SK-N-SH treated with all-trans-retinoic acid at 6 μM for 48 hours (cell line): ENCODE results near the gene PITRM1.

ENCODE experiments used
- BACH2 ChIP-seq: fragments of 250-450 bp; sonication (Bioruptor Pico); IDR thresholded peaks from 2 replicates; pipeline ENCODE4 v1.9.0; 2021; ENCODE audit warnings: mild to moderate bottlenecking, borderline replicate concordance
- GLIS3 ChIP-seq: fragments of 250-450 bp; sonication (Bioruptor Pico); IDR thresholded peaks from 2 replicates; pipeline ENCODE4 v1.5.0; 2020; ENCODE audit warnings: mild to moderate bottlenecking, moderate library complexity
- ISL1 ChIP-seq: fragments of 250-450 bp; sonication (Bioruptor Pico); IDR thresholded peaks from 2 replicates; pipeline ENCODE4 v2.1.2; 2022; ENCODE audit warnings: mild to moderate bottlenecking, moderate library complexity
- PPARA ChIP-seq: fragments of 250-450 bp; sonication (Bioruptor Pico); IDR thresholded peaks from 2 replicates; pipeline ENCODE4 v1.5.0; 2020; ENCODE audit warnings: mild to moderate bottlenecking, borderline replicate concordance
- TCF4 ChIP-seq: fragments of 250-450 bp; sonication (Bioruptor Pico); IDR thresholded peaks from 2 replicates; pipeline ENCODE4 v1.8.0; 2021; ENCODE audit warnings: mild to moderate bottlenecking, moderate library complexity, borderline replicate concordance
- TOX ChIP-seq: fragments of 250-450 bp; sonication (Bioruptor Pico); IDR thresholded peaks from 2 replicates; pipeline ENCODE4 v1.8.0; 2021; ENCODE audit warnings: mild to moderate bottlenecking, moderate library complexity, borderline replicate concordance
- ZC3H10 ChIP-seq: fragments of 250-450 bp; sonication (Bioruptor Pico); IDR thresholded peaks from 2 replicates; pipeline ENCODE4 v1.5.1; 2021; ENCODE audit warnings: mild to moderate bottlenecking, moderate library complexity
- ZFP30 ChIP-seq: fragments of 450-650 bp; formaldehyde crosslinking; IDR thresholded peaks from 2 replicates; pipeline ENCODE4 v1.5.0; 2022; ENCODE audit warnings: mild to moderate bottlenecking, moderate library complexity
- ZNF565 ChIP-seq: fragments of 450-650 bp; formaldehyde crosslinking; conservative IDR thresholded peaks from 2 replicates; pipeline ENCODE4 v1.5.0; 2020; ENCODE audit warnings: low read depth, mild to moderate bottlenecking, moderate library complexity
- TF ChIP-seq, protein P1 (sequence below): fragments of 250-450 bp; sonication (Bioruptor Pico); IDR thresholded peaks from 2 replicates; pipeline ENCODE4 v1.5.1; 2020; ENCODE audit warnings: low read depth, mild to moderate bottlenecking, moderate library complexity
- TF ChIP-seq, protein P2 (sequence below): fragments of 250-450 bp; sonication (Bioruptor Pico); IDR thresholded peaks from 2 replicates; pipeline ENCODE4 v1.5.0; 2020; ENCODE audit warnings: mild to moderate bottlenecking, moderate library complexity
- TF ChIP-seq, protein P3 (sequence below): fragments of 250-450 bp; sonication (Bioruptor Pico); IDR thresholded peaks from 2 replicates; pipeline ENCODE4 v1.8.0; 2020; ENCODE audit warnings: mild to moderate bottlenecking, moderate library complexity, borderline replicate concordance
- TF ChIP-seq, protein P4 (sequence below): fragments of 250-450 bp; sonication (Bioruptor Pico); IDR thresholded peaks from 2 replicates; pipeline ENCODE4 v1.5.1; 2021; ENCODE audit warnings: mild to moderate bottlenecking, moderate library complexity
- TF ChIP-seq, protein P5 (sequence below): fragments of 250-450 bp; sonication (Bioruptor Pico); IDR thresholded peaks from 2 replicates; pipeline ENCODE4 v1.8.0; 2021; ENCODE audit warnings: low read depth, mild to moderate bottlenecking, moderate library complexity, borderline replicate concordance

DNA sequence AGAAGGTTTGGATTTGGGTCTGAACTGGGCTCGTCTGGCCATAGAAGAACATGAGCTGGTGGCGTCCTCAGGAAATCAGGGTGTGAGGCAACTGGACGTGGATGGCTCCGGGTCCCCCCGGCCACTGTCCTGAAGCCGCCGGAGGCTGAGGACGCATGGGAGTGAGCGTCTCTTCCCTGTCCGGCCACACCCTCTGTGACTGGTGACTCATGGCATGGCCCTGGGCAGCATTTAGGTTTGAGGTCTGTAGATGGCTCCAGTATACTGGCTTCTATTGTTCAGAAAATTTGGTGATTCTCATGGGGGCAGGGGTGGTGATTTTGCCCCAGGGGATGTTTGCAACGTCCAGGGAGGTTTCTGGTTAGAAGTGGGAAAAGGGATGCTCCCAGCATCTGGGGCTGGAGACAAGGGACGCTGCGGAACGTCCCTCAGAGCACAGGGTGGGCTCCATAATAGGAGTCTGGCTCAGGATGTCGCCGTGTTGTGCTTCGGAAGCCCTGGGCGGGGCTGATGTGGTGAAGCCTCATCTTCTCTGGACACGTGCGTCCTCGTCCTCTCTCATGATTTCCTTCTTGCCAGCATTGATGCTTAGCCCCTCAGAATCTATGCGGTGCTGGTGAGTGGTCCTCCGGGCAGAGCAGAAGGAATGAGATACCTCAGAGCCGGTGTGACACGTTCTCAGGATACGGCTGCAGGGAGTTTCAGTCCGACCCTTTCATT is 49.9 kb downstream of the PITRM1 start:
- TF ChIP-seq, protein P1, sequence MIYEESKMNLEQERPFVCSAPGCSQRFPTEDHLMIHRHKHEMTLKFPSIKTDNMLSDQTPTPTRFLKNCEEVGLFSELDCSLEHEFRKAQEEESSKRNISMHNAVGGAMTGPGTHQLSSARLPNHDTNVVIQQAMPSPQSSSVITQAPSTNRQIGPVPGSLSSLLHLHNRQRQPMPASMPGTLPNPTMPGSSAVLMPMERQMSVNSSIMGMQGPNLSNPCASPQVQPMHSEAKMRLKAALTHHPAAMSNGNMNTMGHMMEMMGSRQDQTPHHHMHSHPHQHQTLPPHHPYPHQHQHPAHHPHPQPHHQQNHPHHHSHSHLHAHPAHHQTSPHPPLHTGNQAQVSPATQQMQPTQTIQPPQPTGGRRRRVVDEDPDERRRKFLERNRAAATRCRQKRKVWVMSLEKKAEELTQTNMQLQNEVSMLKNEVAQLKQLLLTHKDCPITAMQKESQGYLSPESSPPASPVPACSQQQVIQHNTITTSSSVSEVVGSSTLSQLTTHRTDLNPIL (CRISPR knock-in tag), result no peak
- TF ChIP-seq ZNF565 (CRISPR knock-in tag) (no peak), TOX (CRISPR knock-in tag) (no peak), TCF4 (CRISPR knock-in tag) (no peak), BACH2 (CRISPR knock-in tag) (no peak), ZFP30 (CRISPR knock-in tag) (no peak), GLIS3 (CRISPR knock-in tag) (no peak), ISL1 (no peak), PPARA (CRISPR knock-in tag) (no peak), ZC3H10 (CRISPR knock-in tag) (no peak)
- TF ChIP-seq, protein P2, sequence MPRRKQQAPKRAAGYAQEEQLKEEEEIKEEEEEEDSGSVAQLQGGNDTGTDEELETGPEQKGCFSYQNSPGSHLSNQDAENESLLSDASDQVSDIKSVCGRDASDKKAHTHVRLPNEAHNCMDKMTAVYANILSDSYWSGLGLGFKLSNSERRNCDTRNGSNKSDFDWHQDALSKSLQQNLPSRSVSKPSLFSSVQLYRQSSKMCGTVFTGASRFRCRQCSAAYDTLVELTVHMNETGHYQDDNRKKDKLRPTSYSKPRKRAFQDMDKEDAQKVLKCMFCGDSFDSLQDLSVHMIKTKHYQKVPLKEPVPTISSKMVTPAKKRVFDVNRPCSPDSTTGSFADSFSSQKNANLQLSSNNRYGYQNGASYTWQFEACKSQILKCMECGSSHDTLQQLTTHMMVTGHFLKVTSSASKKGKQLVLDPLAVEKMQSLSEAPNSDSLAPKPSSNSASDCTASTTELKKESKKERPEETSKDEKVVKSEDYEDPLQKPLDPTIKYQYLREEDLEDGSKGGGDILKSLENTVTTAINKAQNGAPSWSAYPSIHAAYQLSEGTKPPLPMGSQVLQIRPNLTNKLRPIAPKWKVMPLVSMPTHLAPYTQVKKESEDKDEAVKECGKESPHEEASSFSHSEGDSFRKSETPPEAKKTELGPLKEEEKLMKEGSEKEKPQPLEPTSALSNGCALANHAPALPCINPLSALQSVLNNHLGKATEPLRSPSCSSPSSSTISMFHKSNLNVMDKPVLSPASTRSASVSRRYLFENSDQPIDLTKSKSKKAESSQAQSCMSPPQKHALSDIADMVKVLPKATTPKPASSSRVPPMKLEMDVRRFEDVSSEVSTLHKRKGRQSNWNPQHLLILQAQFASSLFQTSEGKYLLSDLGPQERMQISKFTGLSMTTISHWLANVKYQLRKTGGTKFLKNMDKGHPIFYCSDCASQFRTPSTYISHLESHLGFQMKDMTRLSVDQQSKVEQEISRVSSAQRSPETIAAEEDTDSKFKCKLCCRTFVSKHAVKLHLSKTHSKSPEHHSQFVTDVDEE (CRISPR knock-in tag), result no peak
- TF ChIP-seq, protein P3, sequence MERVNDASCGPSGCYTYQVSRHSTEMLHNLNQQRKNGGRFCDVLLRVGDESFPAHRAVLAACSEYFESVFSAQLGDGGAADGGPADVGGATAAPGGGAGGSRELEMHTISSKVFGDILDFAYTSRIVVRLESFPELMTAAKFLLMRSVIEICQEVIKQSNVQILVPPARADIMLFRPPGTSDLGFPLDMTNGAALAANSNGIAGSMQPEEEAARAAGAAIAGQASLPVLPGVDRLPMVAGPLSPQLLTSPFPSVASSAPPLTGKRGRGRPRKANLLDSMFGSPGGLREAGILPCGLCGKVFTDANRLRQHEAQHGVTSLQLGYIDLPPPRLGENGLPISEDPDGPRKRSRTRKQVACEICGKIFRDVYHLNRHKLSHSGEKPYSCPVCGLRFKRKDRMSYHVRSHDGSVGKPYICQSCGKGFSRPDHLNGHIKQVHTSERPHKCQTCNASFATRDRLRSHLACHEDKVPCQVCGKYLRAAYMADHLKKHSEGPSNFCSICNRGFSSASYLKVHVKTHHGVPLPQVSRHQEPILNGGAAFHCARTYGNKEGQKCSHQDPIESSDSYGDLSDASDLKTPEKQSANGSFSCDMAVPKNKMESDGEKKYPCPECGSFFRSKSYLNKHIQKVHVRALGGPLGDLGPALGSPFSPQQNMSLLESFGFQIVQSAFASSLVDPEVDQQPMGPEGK (CRISPR knock-in tag), result no peak
- TF ChIP-seq, protein P4, sequence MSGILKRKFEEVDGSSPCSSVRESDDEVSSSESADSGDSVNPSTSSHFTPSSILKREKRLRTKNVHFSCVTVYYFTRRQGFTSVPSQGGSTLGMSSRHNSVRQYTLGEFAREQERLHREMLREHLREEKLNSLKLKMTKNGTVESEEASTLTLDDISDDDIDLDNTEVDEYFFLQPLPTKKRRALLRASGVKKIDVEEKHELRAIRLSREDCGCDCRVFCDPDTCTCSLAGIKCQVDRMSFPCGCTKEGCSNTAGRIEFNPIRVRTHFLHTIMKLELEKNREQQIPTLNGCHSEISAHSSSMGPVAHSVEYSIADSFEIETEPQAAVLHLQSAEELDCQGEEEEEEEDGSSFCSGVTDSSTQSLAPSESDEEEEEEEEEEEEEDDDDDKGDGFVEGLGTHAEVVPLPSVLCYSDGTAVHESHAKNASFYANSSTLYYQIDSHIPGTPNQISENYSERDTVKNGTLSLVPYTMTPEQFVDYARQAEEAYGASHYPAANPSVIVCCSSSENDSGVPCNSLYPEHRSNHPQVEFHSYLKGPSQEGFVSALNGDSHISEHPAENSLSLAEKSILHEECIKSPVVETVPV (CRISPR knock-in tag), result no peak
- TF ChIP-seq, protein P5, sequence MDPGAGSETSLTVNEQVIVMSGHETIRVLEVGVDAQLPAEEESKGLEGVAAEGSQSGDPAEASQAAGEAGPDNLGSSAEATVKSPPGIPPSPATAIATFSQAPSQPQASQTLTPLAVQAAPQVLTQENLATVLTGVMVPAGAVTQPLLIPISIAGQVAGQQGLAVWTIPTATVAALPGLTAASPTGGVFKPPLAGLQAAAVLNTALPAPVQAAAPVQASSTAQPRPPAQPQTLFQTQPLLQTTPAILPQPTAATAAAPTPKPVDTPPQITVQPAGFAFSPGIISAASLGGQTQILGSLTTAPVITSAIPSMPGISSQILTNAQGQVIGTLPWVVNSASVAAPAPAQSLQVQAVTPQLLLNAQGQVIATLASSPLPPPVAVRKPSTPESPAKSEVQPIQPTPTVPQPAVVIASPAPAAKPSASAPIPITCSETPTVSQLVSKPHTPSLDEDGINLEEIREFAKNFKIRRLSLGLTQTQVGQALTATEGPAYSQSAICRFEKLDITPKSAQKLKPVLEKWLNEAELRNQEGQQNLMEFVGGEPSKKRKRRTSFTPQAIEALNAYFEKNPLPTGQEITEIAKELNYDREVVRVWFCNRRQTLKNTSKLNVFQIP (CRISPR knock-in tag), result no peak
